GM18520 (cell line): Measurements from ENCODE around the gene TMEM79.
"Not testable (repeated sequence)": the region's sequence is repeated elsewhere in the genome, so short reads cannot be mapped to it uniquely, and the experiment has no call there.

Source experiments
- ATAC-seq: cut with Tn5 transposase; IDR thresholded peaks from one replicate; pipeline ENCODE4 v1.9.1; 2021; ENCODE audit not compliant: unreplicated experiment

The TMEM79 gene

GRCh38 chr1:156298852-156299357, 14.8 kb downstream of the TMEM79 start, which contains the start of gene VHLL:
TSS of gene VHLL (minus strand) at chr1:156299307. CDS start at chr1:156299189, 118 bp downstream.
- no peak for ATAC-seq

GRCh38 chr1:156303241-156303640, 19.1 kb downstream of the TMEM79 start:
- no peak for ATAC-seq

- no peak for ATAC-seq
These were observed 21.1 kb downstream of the TMEM79 start for GRCh38 chr1:156305215-156305614.

GRCh38 chr1:156308078-156308477, 24.0 kb downstream of the TMEM79 start:
- no peak for ATAC-seq

- ATAC-seq = no peak
These were observed 26.8 kb downstream of the TMEM79 start for GRCh38 chr1:156310962-156311361.

GRCh38 chr1:156316909-156317308, 32.8 kb downstream of the TMEM79 start:
- no peak for ATAC-seq

- ATAC-seq = no peak
These were observed 35.5 kb downstream of the TMEM79 start for GRCh38 chr1:156319664-156320063.

GRCh38 chr1:156320560-156320959, 36.4 kb downstream of the TMEM79 start:
- no peak for ATAC-seq

GRCh38 chr1:156323179-156323578, 39.1 kb downstream of the TMEM79 start:
- not testable (repeated sequence) for ATAC-seq

- ATAC-seq = no peak
These were observed 52.1 kb downstream of the TMEM79 start for GRCh38 chr1:156336242-156336641.

GRCh38 chr1:156337052-156337887, 53.1 kb downstream of the TMEM79 start:
- ATAC-seq = no peak

GRCh38 chr1:156337888-156338179, 53.7 kb downstream of the TMEM79 start:
- no peak for ATAC-seq

- peak; percentile 84 for ATAC-seq
These were observed 54.3 kb downstream of the TMEM79 start, which contains the start of the genes CCT3 and TSACC for GRCh38 chr1:156338180-156338976. TSS of gene CCT3 (minus strand) at chr1:156338292. CDS start at chr1:156338184, 108 bp downstream. TSS of gene TSACC (plus strand) at chr1:156338526. CDS start at chr1:156339758, 1,232 bp downstream.
